Mesenchymal stem cell (in vitro differentiated cells and primary cell): ENCODE measurements around the gene HDAC4.

ENCODE experiments used
- DNase-seq: peaks from one replicate; pipeline ENCODE4 v3.0.0-alpha.2; 2013
- H2AFZ ChIP-seq: one replicate; pipeline ENCODE4 v1.6.1; 2013; ENCODE audit warnings: low read depth, mild to moderate bottlenecking, control low read depth, inconsistent platforms, low read length, moderate library complexity
- H2AK5ac ChIP-seq: 2 replicates; pipeline ENCODE4 v1.6.1; 2013; ENCODE audit warnings: low read length, moderate library complexity, mild to moderate bottlenecking, inconsistent platforms; ENCODE audit not compliant: severe bottlenecking
- H2BK120ac ChIP-seq: one replicate; pipeline ENCODE4 v1.6.1; 2013; ENCODE audit warnings: low read depth, mild to moderate bottlenecking, inconsistent platforms, low read length, moderate library complexity
- H2BK12ac ChIP-seq, 2 experiments: one replicate each; pipeline ENCODE4 v1.6.1; 2013; ENCODE audit warnings: inconsistent platforms in 2 of 2, low read length in 2 of 2, mild to moderate bottlenecking in 2 of 2, moderate library complexity in 2 of 2, control low read depth in 1 of 2
- H2BK15ac ChIP-seq: one replicate; pipeline ENCODE4 v1.6.1; 2013; ENCODE audit warnings: mild to moderate bottlenecking, low read depth, inconsistent platforms; ENCODE audit not compliant: poor library complexity, severe bottlenecking
- H2BK5ac ChIP-seq: 2 replicates; pipeline ENCODE4 v1.6.1; 2013; ENCODE audit warnings: low read depth, mild to moderate bottlenecking, low read length, control low read depth, inconsistent platforms; ENCODE audit not compliant: poor library complexity, severe bottlenecking
- H3K14ac ChIP-seq, 2 experiments: one replicate each; pipeline ENCODE4 v1.6.1; 2013; ENCODE audit warnings: inconsistent platforms in 2 of 2, low read length in 2 of 2, control low read depth in 1 of 2, mild to moderate bottlenecking in 1 of 2, moderate library complexity in 1 of 2
- H3K18ac ChIP-seq, 2 experiments: one replicate each; pipeline ENCODE4 v1.6.1; 2013; ENCODE audit warnings: inconsistent platforms in 2 of 2, low read length in 2 of 2, control low read depth in 1 of 2, low read depth in 1 of 2, mild to moderate bottlenecking in 1 of 2
- H3K23ac ChIP-seq, 2 experiments: one replicate each; pipeline ENCODE4 v1.6.1; 2013; ENCODE audit warnings: inconsistent platforms in 2 of 2, low read length in 2 of 2, mild to moderate bottlenecking in 2 of 2, moderate library complexity in 2 of 2, control low read depth in 1 of 2
- H3K27ac ChIP-seq: 2 replicates; pipeline ENCODE4 v1.5.1; 2013; ENCODE audit warnings: mild to moderate bottlenecking, moderate library complexity, low read length, control low read depth, inconsistent platforms; ENCODE audit not compliant: poor library complexity, severe bottlenecking
- H3K27me3 ChIP-seq, 2 experiments: 2 replicates each; pipeline versions ENCODE4 v1.6.1 to v1.7.0; 2013; ENCODE audit warnings: low read length in 2 of 2, mild to moderate bottlenecking in 2 of 2, moderate library complexity in 2 of 2, control low read depth in 1 of 2, inconsistent platforms in 1 of 2; ENCODE audit not compliant: control insufficient read depth in 1 of 2, insufficient read depth in 1 of 2
- H3K36me3 ChIP-seq, 2 experiments: 2 replicates each; pipeline versions ENCODE4 v1.6.1 to v1.7.0; 2013; ENCODE audit warnings: low read length in 2 of 2, control low read depth in 1 of 2, inconsistent platforms in 1 of 2, low read depth in 1 of 2, mild to moderate bottlenecking in 1 of 2; ENCODE audit not compliant: insufficient read depth in 2 of 2, control insufficient read depth in 1 of 2
- H3K4ac ChIP-seq, 2 experiments: one replicate each; pipeline ENCODE4 v1.6.1; 2013; ENCODE audit warnings: inconsistent platforms in 2 of 2, low read length in 2 of 2, mild to moderate bottlenecking in 2 of 2, moderate library complexity in 2 of 2, control low read depth in 1 of 2, low read depth in 1 of 2
- H3K4me1 ChIP-seq: 2 replicates; pipeline ENCODE4 v1.6.1; 2013; ENCODE audit warnings: low read depth, low read length, control low read depth; ENCODE audit not compliant: control insufficient read depth, insufficient read depth
- H3K4me2 ChIP-seq: 2 replicates; pipeline ENCODE4 v1.6.1; 2013; ENCODE audit warnings: low read length, mild to moderate bottlenecking, inconsistent platforms; ENCODE audit not compliant: poor library complexity, severe bottlenecking
- H3K4me3 ChIP-seq, 2 experiments: 2 replicates each; pipeline versions ENCODE4 v1.5.1 to v1.7.0; 2013; ENCODE audit warnings: low read length in 2 of 2, mild to moderate bottlenecking in 2 of 2, control low read depth in 1 of 2, low read depth in 1 of 2; ENCODE audit not compliant: insufficient read depth in 1 of 2
- H3K79me1 ChIP-seq: replicated peaks from 2 replicates; pipeline ENCODE4 v1.6.1; 2013; ENCODE audit warnings: mild to moderate bottlenecking, control low read depth, low read length, inconsistent platforms; ENCODE audit not compliant: poor library complexity, severe bottlenecking
- H3K9ac ChIP-seq: 2 replicates; pipeline ENCODE4 v1.7.0; 2013; ENCODE audit warnings: mild to moderate bottlenecking, low read length, moderate library complexity
- H3K9me3 ChIP-seq: 2 replicates; pipeline ENCODE4 v1.7.0; 2013; ENCODE audit warnings: mild to moderate bottlenecking, low read length; ENCODE audit not compliant: control insufficient read depth
- H4K8ac ChIP-seq: one replicate; pipeline ENCODE4 v1.6.1; 2013; ENCODE audit warnings: inconsistent platforms, mild to moderate bottlenecking, low read length, moderate library complexity
- H4K91ac ChIP-seq: one replicate; pipeline ENCODE4 v1.6.1; 2013; ENCODE audit warnings: mild to moderate bottlenecking, low read length, inconsistent platforms
- WGBS: methylation state at CpG from one replicate; pipeline ENCODE4 v1.1.7; 2013; ENCODE audit warnings: mixed read lengths; 5-methylcytosine and 5-hydroxymethylcytosine counted together

Gene HDAC4

GRCh38 chr2:239157771-239158170, 243.0 kb downstream of the HDAC4 start:
- no peak overlapping the region for H3K9ac ChIP-seq
- H2BK15ac ChIP-seq, result no peak overlapping the region
- no peaks in the 10 kb centered on the region for H3K27me3 ChIP-seq
- H3K9me3 ChIP-seq, result no peaks in the 10 kb centered on the region
- H2BK5ac ChIP-seq, result no peak overlapping the region
- peaks cover 2% of the 10 kb centered on the region for H3K79me1 ChIP-seq
- no peak overlapping the region for H4K91ac ChIP-seq
- H3K4me2 ChIP-seq, result no peak overlapping the region
- H4K8ac ChIP-seq, result no peak overlapping the region
- no peak overlapping the region for H3K4ac ChIP-seq
- H3K18ac ChIP-seq, result no peak overlapping the region
- H2BK120ac ChIP-seq, result no peak overlapping the region
- WGBS, result 67% methylated on average over 9 of the region's 11 CpGs
- no peak overlapping the region for H2AK5ac ChIP-seq
- H3K14ac ChIP-seq, result no peak overlapping the region
- H2BK12ac ChIP-seq, result no peak overlapping the region
- peaks cover 59 to 60% of the 10 kb centered on the region in 2 experiments for H3K36me3 ChIP-seq
- no peak overlapping the region for H2AFZ ChIP-seq
- peaks cover 7% of the 10 kb centered on the region for H3K4me1 ChIP-seq
- no peak overlapping the region for H3K4me3 ChIP-seq
- no peak for DNase-seq
- no peak overlapping the region for H3K23ac ChIP-seq
- H3K27ac ChIP-seq, result no peak overlapping the region

- Histone ChIP-seq H3K4me1 (peaks cover 7% of the 10 kb centered on the region), H2BK12ac (no peak overlapping the region)
Measured at GRCh38 chr2:239157269-239157668, 243.6 kb downstream of the HDAC4 start.

DNA sequence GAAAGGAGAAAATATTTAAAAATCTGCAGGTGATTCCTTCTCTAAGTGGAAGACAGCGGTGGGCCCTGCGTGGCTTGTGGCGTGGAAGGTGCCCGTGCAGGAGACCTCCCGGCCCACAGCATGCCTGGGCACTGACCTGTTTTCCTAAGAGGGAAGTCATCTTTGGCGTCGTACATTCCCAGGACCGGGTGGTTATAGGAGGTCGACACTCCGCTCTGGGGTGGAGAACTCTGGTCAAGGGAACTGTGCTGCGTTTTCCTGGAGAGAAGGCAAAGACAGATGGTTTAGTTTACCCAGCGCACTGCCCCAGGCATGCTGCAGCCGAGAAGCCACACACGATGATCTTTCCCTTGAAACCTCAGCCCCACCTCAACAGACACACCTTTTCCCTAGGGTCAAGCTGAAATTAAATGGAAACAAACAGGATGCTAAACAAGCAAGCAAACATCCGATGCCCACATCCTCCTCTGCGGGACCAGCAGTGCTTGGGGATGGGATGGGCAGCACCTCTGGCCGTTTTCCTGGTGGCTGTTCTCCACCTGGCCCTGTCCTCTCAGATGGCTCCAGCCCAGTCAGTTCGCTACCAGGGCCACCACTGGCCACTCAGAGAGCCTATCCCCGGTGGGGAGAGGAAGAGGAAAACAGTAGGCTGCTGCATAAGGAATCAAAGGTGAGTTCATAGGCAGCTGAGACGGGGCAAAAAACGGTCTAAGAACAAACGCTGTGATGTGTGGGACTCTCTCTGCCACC, 244.1 kb downstream of the HDAC4 start:
- WGBS, result 95% methylated on average over 20 of the region's 22 CpGs
- peaks cover 54 to 56% of the 10 kb centered on the region in 2 experiments for H3K36me3 ChIP-seq

More at GRCh38 chr2:239157269-239157668, 243.6 kb downstream of the HDAC4 start:
- Histone ChIP-seq H2BK5ac (no peak overlapping the region), H3K23ac (no peak overlapping the region), H3K9ac (no peak overlapping the region), H3K4me3 (no peak overlapping the region), H3K36me3 (peaks cover 55 to 59% of the 10 kb centered on the region in 2 experiments), H3K4me2 (no peak overlapping the region), H2AFZ (no peak overlapping the region), H3K27ac (no peak overlapping the region), H3K27me3 (no peaks in the 10 kb centered on the region), H3K9me3 (no peaks in the 10 kb centered on the region), H2BK15ac (no peak overlapping the region), H3K4ac (no peak overlapping the region), H3K79me1 (peaks cover 2% of the 10 kb centered on the region), H4K91ac (no peak overlapping the region), H2AK5ac (no peak overlapping the region), H2BK120ac (no peak overlapping the region), H3K18ac (no peak overlapping the region), H4K8ac (no peak overlapping the region), H3K14ac (no peak overlapping the region)
- DNase-seq, result no peak
- 91% methylated on average over 12 of the region's 12 CpGs for WGBS

GRCh38 chr2:239155806-239156480, 244.9 kb downstream of the HDAC4 start:
- no peak overlapping the region for H3K14ac ChIP-seq
- no peaks in the 10 kb centered on the region for H3K27me3 ChIP-seq
- H2AFZ ChIP-seq, result no peak overlapping the region
- no peak overlapping the region for H3K23ac ChIP-seq
- H3K4me1 ChIP-seq, result peaks cover 9% of the 10 kb centered on the region
- H3K4ac ChIP-seq, result no peak overlapping the region
- no peak overlapping the region for H3K4me2 ChIP-seq
- no peak overlapping the region for H3K18ac ChIP-seq
- H3K9ac ChIP-seq, result no peak overlapping the region
- H3K9me3 ChIP-seq, result no peaks in the 10 kb centered on the region
- no peak overlapping the region for H3K27ac ChIP-seq
- no peak overlapping the region for H4K8ac ChIP-seq
- H3K36me3 ChIP-seq, result peaks cover 50 to 61% of the 10 kb centered on the region in 2 experiments
- H3K4me3 ChIP-seq, result no peak overlapping the region
- no peak overlapping the region for H2BK12ac ChIP-seq
- no peak overlapping the region for H2BK15ac ChIP-seq
- no peak for DNase-seq
- WGBS, result 97% methylated on average over 12 of the region's 12 CpGs
- no peak overlapping the region for H2BK5ac ChIP-seq
- H2BK120ac ChIP-seq, result no peak overlapping the region
- no peak overlapping the region for H4K91ac ChIP-seq
- peaks cover 2% of the 10 kb centered on the region for H3K79me1 ChIP-seq
- no peak overlapping the region for H2AK5ac ChIP-seq

More for the DNA sequence above, 244.1 kb downstream of the HDAC4 start:
- H3K18ac ChIP-seq, result no peak overlapping the region
- no peak overlapping the region for H3K23ac ChIP-seq
- H3K9me3 ChIP-seq, result no peaks in the 10 kb centered on the region
- no peak overlapping the region for H3K4ac ChIP-seq
- no peak overlapping the region for H2BK120ac ChIP-seq
- H4K8ac ChIP-seq, result no peak overlapping the region
- no peak overlapping the region for H2AFZ ChIP-seq
- H2BK15ac ChIP-seq, result no peak overlapping the region
- H2BK5ac ChIP-seq, result no peak overlapping the region
- no peaks in the 10 kb centered on the region for H3K27me3 ChIP-seq
- H3K79me1 ChIP-seq, result peaks cover 2% of the 10 kb centered on the region
- H2BK12ac ChIP-seq, result no peak overlapping the region
- H3K4me2 ChIP-seq, result no peak overlapping the region
- H3K4me3 ChIP-seq, result no peak overlapping the region
- H3K27ac ChIP-seq, result no peak overlapping the region
- peaks cover 7% of the 10 kb centered on the region for H3K4me1 ChIP-seq
- H2AK5ac ChIP-seq, result no peak overlapping the region
- H4K91ac ChIP-seq, result no peak overlapping the region
- no peak overlapping the region for H3K9ac ChIP-seq
- DNase-seq, result no peak
- H3K14ac ChIP-seq, result no peak overlapping the region
